ENCODE data around the gene THY1. TPM values are rescaled to one million over a fixed set of nuclear protein-coding genes. Genes with fewer than 3 reads are reported as not detected.

Gene THY1
- not detected for total RNA-seq
- 0.56 TPM for polyA plus RNA-seq (2013, experiment 1 of 2)
- polyA plus RNA-seq (2013, experiment 2 of 2) = 4.2 TPM
- 0 to 4.2 (median 0) reads per million in 172 experiments for total RNA-seq

- H3K27ac Mint-ChIP-seq = no peak within 1 kb of the TSS
- CTCF ChIA-PET = no interaction called here
Measured at GRCh38 chr11:119422809-119423508, at the start of gene THY1. Gene THY1 (minus strand): TSS chr11:119423172. CDS start chr11:119420905, 2,267 bp downstream.

GRCh38 chr11:119472186-119472855 is 49.3 kb upstream of the THY1 start:
- ChIA-PET POLR2A (no interaction called here), CTCF (no interaction called here)
- Mint-ChIP-seq H3K36me3 (ENCODE audit: low read depth) (no peaks in the 10 kb centered on the region), H3K27ac (no peak overlapping the region), H3K9me3 (peaks cover 3% of the 10 kb centered on the region), H3K4me1 (ENCODE audit: low read depth) (no peaks in the 10 kb centered on the region), H3K4me3 (no peak overlapping the region), H3K27me3 (peaks cover 52% of the 10 kb centered on the region)
- Histone ChIP-seq H3K4me3 (ENCODE audit: low read length) (no peak overlapping the region), H3K4me1 (ENCODE audit: insufficient read depth, low read length) (no peaks in the 10 kb centered on the region), H3K27ac (ENCODE audit: low read depth in 1 of 2, low read length in 2 of 2) (no peak overlapping the region), H3K27me3 (ENCODE audit: control insufficient read depth in 1 of 2, insufficient read depth in 2 of 2, low read length in 2 of 2) (peaks cover 7 to 13% of the 10 kb centered on the region in 2 experiments), H3K9me3 (ENCODE audit: control insufficient read depth in 1 of 2, insufficient read depth in 1 of 2, low read length in 2 of 2) (peaks cover 0 to 6% of the 10 kb centered on the region in 2 experiments), H3K36me3 (ENCODE audit: insufficient read depth, low read length) (no peaks in the 10 kb centered on the region)
- no peak for DNase-seq
- no peak for TF ChIP-seq CTCF (IDR thresholded peaks at IDR 0.05)
- intact Hi-C loops (cut with DNase I, micrococcal nuclease) = no loop called here
- no peak for ATAC-seq (ENCODE audit: poor library complexity)

More at GRCh38 chr11:119422809-119423508, at the start of gene THY1:
- H3K4me3 ChIP-seq (ENCODE audit: low read length) = peak within 1 kb of the TSS; percentile 31
- H3K36me3 Mint-ChIP-seq (ENCODE audit: low read depth) = no peaks in the 10 kb centered on the region
- H3K9me3 ChIP-seq (ENCODE audit: control insufficient read depth in 1 of 2, insufficient read depth in 1 of 2, low read length in 2 of 2) = peaks cover 0 to 4% of the 10 kb centered on the region in 2 experiments
- H3K36me3 ChIP-seq (ENCODE audit: insufficient read depth, low read length) = no peaks in the 10 kb centered on the region
- no peaks in the 10 kb centered on the region for H3K9me3 Mint-ChIP-seq
- peak within 1 kb of the TSS; percentile 76 for H3K4me3 Mint-ChIP-seq
- peaks cover 72% of the 10 kb centered on the region for H3K27me3 Mint-ChIP-seq
- no peak for TF ChIP-seq CTCF (IDR thresholded peaks at IDR 0.05)
- DNase-seq (no peak), ATAC-seq (ENCODE audit: poor library complexity) (no peak)
- H3K4me1 Mint-ChIP-seq (ENCODE audit: low read depth) = peaks cover 20% of the 10 kb centered on the region
- H3K4me1 ChIP-seq (ENCODE audit: insufficient read depth, low read length) = peaks cover 19% of the 10 kb centered on the region
- peaks cover 35 to 48% of the 10 kb centered on the region in 2 experiments for H3K27me3 ChIP-seq (ENCODE audit: control insufficient read depth in 1 of 2, insufficient read depth in 2 of 2, low read length in 2 of 2)
- H3K27ac ChIP-seq (ENCODE audit: low read depth in 1 of 2, low read length in 2 of 2) = no peak within 1 kb of the TSS
- POLR2A ChIA-PET = no interaction called here
- intact Hi-C loops (cut with DNase I, micrococcal nuclease) = no loop called here

GRCh38 chr11:119471329-119471728 is 48.4 kb upstream of the THY1 start:
- no peak for DNase-seq
- peaks cover 62% of the 10 kb centered on the region for H3K27me3 Mint-ChIP-seq
- CTCF ChIA-PET = no interaction called here
- H3K27ac Mint-ChIP-seq = no peak overlapping the region
- peaks cover 11% of the 10 kb centered on the region for H3K9me3 Mint-ChIP-seq
- Histone ChIP-seq H3K9me3 (ENCODE audit: control insufficient read depth in 1 of 2, insufficient read depth in 1 of 2, low read length in 2 of 2) (peaks cover 0 to 6% of the 10 kb centered on the region in 2 experiments), H3K4me1 (ENCODE audit: insufficient read depth, low read length) (no peaks in the 10 kb centered on the region), H3K27ac (ENCODE audit: low read depth in 1 of 2, low read length in 2 of 2) (no peak overlapping the region), H3K27me3 (ENCODE audit: control insufficient read depth in 1 of 2, insufficient read depth in 2 of 2, low read length in 2 of 2) (peaks cover 7 to 13% of the 10 kb centered on the region in 2 experiments), H3K4me3 (ENCODE audit: low read length) (no peak overlapping the region), H3K36me3 (ENCODE audit: insufficient read depth, low read length) (no peaks in the 10 kb centered on the region)
- no peaks in the 10 kb centered on the region for H3K4me1 Mint-ChIP-seq (ENCODE audit: low read depth)
- intact Hi-C loops (cut with DNase I, micrococcal nuclease) = no loop called here
- no peak for TF ChIP-seq CTCF (IDR thresholded peaks at IDR 0.05)
- ATAC-seq (ENCODE audit: poor library complexity) = no peak
- no peak overlapping the region for H3K4me3 Mint-ChIP-seq
- no peaks in the 10 kb centered on the region for H3K36me3 Mint-ChIP-seq (ENCODE audit: low read depth)
- POLR2A ChIA-PET = no interaction called here

Data from CD4-positive, alpha-beta T cell (primary cell).